ENCODE data around the gene SLC26A11.
A peak's percentile ranks its signal among the peaks of the same experiment; 100 is the strongest.

Gene SLC26A11

DNA sequence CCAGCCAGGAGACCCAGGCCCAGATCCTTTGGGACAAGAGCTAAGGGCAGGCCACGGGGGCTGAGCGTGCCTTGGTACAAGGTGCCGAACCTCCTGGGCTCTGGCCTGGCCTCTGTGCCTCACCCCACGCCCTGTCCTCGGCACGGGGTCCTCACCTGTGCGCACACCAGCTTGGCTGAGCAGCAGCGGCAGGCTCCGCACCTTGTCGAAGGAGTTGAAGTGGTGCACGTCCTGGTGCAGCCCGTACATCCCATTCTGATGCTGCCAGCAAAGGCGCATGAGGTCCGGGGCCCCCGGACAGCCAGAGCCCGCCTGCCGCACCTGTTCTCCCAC, 5.4 kb upstream of the SLC26A11 start:
- DNase-seq (ENCODE audit: low read depth, low spot score), result no peak
- H3K4me3 ChIP-seq (ENCODE audit: low read length), result no peak overlapping the region

DNA sequence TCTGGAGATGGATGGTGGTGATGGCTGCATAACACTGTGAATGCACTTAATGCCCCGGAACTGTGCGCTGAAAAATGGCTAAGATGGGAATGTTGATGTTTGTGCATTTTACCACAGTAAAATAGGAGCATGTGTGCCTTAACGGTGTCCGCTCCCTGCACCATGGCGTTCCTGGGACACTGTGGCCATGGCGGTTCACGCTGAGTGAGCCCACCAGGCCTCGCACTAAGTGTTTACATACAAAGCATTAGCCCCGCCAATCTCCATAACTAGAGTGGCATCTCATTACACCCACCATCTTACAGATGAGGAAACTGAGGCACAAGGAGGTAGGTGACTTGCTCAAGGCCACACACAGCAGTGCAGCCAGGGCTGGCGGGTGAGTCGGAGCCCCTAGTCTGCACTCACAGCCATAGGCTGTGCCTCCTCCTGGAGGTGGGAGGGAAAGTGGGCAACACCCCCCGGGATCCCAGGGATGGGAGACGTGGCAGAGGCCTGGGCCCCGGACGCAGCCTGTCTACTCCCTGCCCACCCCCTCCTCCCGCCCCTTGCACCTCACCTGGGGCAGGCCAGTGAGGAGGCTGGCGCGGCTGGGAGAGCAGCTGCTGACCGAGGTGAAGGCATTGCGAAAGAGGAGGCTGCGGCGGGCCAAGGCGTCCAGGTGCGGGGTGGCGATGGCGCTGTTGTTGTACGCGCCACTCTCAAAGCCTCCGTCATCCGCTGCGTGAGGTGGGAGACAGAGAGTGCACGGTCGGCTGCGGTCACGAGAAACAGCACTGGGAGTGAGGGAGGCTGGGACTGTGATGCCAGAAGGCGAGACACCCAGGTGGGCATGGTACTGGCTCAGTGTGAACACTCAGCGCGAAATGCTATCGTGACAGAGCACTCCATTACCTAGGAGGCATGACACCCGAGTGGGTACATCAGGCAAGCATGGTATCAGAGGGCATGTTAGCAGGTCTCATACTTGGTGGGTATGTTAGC, 3.5 kb upstream of the SLC26A11 start:
- DNase-seq (ENCODE audit: low read depth, low spot score), result no peak
- H3K4me3 ChIP-seq (ENCODE audit: low read length), result no peak overlapping the region

DNA sequence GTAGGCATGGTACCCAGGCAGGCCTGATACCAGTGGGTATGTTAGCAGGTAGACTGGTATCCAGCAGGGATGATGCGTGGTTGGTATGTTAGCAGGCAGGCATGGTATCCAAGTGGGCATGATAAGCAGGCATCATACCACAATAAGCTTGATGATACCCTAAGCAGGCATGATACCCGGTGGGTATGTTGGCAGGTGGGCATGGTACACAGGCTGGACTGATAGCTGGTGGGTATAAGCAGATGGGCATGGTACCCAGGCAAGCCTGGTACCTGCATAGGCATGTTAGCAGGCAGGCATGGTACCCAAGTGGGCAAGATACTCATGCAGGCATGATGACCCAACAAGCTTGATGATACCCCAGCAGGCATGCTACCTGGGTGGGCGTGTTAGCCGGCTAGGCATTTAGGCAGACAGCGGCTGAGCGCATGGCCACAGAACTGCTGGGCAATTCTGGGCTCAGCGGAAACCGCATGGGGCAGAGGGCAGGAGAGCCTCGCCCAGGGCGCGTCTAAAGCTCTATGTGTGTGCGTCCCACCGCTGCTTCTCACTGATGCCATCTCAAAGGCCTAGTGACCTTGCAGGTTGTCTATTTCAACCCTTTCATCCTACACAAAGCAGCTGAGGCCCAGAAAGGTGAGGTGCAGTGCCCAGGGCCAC, 2.4 kb upstream of the SLC26A11 start:
- no peak overlapping the region for H3K4me3 ChIP-seq (ENCODE audit: low read length)
- no peak for DNase-seq (ENCODE audit: low read depth, low spot score)

DNA sequence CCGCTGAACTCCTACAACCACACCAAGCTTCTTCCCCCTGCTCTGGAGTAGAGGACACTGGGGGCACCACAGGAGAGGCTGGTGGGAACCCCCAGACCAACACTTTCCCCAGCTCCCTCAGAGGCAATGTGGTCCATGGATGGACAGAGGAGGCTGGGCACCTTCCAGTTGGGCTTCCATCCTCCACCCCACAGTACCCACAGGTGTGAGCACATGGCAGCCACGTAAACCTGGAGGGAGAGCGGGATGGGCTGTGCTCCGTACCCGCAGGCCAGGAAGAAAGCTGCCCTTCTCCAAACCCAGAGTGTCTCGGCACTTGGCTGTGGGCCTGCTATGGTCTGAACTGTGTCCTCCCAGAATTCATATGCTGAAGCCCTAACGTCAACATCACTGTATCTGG, 1.8 kb upstream of the SLC26A11 start:
- no peak for DNase-seq (ENCODE audit: low read depth, low spot score)
- no peak overlapping the region for H3K4me3 ChIP-seq (ENCODE audit: low read length)

DNA sequence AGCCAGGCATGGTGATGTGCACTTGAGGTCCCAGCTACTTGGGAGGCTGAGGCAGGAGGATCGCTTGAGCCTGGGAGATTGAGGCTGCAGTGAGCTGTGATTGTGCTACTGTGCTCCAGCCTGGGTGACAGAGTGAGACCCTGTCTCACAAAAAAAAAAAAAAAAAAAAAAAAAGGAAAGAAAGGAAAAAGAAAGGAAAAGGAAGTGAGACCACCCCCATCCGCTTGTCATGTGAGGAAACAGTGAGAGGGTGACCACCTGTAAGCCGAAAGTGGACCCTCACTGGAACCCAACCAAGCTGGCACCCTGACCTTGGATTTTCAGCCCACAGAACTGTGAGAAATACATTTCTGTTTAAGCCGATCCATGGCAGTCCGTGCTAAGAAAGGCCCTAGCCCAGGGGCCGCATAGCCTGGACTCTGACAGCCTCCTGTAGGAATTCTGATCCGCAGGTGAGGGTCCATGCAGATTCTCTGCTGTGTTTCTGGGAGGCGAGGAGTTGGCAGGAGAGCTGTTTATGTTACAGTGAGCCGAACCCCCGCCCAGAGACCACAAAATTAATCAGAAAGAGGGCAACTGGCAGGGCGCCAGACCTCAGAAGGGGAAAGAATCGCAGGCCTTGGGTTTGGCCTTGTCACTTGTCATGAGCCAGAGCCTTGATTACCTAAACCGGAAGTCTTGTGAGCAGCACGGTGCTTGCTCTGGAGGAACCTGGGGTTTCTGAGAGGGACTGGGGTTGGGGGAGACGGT, 1.0 kb upstream of the SLC26A11 start:
- peak overlapping the region; percentile 72 for H3K4me3 ChIP-seq (ENCODE audit: low read length)
- peak; percentile 84 for DNase-seq (ENCODE audit: low read depth, low spot score)

DNA sequence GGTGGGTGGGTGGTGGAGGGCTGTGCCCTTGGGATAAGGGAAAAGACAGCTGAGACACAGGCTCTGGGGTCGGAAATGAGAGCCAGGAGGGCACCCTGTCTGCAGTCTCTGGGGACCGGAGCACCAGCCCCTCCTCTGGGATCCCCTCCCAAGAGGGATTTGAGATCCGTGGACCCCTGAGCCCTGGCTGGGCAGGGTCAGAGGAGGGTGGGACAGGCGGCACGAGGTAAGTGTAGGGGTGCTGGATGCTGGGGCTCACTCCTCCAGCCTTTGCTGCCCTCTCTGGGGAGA, 519 bp upstream of the SLC26A11 start:
- DNase-seq (ENCODE audit: low read depth, low spot score), result no peak
- H3K4me3 ChIP-seq (ENCODE audit: low read length), result peak overlapping the region; percentile 72

DNA sequence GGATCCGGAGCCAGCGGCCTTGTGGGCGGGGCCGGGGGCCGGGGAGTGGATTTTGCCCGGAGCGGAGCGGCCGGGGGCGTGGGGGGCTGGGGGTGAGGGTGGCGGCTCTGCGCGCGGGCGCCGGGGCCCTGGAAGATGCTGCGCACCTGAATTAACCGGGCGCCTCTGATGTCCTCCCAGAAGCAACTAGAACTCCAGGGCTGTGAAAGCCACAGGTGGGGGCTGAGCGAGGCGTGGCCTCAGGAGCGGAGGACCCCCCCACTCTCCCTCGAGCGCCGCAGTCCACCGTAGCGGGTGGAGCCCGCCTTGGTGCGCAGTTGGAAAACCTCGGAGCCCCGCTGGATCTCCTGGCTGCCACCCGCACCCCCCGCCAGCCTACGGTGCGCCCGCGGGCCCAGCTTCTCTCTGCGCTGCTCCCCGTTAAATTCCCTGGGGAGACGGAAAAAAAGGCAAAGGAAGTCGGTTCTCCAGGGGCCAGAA, 549 bp downstream of the SLC26A11 start:
- DNase-seq (ENCODE audit: low read depth, low spot score), result no peak
- peak overlapping the region; percentile 72 for H3K4me3 ChIP-seq (ENCODE audit: low read length)

DNA sequence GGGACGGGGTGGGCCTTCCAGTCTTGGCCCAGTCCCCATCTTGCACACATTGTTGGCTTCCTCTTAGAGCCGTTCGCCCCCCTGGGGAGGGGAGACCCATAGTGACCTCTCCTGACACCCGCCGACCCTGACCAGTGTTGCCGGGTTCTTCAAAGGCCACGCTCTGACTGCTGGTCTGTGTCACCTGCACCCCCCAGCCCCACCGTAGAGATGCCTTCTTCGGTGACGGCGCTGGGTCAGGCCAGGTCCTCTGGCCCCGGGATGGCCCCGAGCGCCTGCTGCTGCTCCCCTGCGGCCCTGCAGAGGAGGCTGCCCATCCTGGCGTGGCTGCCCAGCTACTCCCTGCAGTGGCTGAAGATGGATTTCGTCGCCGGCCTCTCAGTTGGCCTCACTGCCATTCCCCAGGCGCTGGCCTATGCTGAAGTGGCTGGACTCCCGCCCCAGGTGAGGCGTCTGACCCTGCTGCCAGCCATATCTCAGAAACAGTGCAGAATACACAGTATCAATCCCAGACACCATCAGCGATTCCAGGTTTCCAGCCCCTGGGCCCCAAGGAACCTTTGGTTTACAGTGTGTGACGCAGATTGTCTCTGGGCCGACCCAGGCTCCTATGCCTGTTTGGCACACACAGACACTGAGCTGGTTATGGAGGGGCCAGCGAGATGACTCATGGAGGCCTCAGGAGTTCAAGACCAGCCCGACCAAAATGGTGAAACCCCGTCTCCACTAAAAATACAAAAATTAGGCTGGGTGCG, 1.3 kb downstream of the SLC26A11 start:
- H3K4me3 ChIP-seq (ENCODE audit: low read length), result no peak overlapping the region
- DNase-seq (ENCODE audit: low read depth, low spot score), result no peak

DNA sequence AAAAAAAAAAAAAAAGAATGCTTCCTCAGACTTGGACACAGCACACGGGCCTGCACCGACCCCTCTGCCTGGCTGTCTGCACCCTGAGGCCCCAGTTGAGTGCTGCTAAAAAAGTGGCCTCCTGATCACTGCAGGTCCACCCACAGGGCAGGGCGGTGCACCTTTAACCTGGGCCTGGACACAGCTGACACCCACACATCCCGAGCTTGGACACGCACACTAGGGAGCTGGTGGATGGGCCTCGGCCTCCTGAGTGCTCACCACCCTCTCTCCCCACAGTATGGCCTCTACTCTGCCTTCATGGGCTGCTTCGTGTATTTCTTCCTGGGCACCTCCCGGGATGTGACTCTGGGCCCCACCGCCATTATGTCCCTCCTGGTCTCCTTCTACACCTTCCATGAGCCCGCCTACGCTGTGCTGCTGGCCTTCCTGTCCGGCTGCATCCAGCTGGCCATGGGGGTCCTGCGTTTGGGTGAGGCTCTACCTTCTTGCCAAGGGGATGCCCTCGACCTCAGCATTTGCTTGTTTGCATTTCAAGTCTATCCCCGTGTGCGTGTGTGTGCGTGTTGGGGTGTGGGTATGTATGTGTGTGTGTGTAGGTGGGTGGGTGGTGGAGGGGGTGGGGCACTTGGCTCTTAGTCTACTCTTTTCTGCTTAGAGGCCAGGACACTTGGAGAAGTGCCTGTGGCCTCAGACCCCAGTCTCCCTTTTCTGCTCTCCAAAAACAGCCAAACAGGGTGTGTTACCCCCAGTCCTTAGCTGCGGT, 2.3 kb downstream of the SLC26A11 start:
- DNase-seq (ENCODE audit: low read depth, low spot score), result no peak
- no peak overlapping the region for H3K4me3 ChIP-seq (ENCODE audit: low read length)

DNA sequence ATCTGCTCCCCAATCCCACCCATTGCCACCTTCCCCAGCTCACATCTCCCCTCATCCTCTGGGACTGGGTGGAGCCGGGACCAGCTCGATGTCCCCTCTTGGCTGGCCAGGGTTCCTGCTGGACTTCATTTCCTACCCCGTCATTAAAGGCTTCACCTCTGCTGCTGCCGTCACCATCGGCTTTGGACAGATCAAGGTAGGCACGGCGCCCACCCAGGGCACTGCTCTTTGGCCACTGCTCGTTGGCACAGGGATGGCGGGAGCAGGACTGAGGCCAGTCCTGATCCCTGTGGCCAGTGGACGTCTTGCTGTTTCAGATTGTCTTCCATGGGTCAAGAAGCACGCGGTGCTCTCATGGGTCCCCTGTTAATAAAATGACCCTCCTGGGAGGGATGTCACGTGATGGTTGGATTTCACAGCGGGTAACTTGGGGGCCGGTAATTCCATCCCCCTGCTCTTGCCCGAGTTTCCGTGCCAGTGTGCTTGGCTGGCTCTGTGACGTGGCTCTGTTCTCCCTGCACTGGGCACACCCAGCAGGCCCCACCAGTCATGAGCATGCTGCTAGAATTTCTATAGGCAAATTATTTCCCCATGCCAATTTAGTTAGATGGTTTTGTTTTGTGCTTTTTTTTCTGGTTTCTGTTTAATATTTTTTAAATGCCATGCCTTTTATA, 3.1 kb downstream of the SLC26A11 start:
- no peak overlapping the region for H3K4me3 ChIP-seq (ENCODE audit: low read length)
- DNase-seq (ENCODE audit: low read depth, low spot score), result no peak

DNA sequence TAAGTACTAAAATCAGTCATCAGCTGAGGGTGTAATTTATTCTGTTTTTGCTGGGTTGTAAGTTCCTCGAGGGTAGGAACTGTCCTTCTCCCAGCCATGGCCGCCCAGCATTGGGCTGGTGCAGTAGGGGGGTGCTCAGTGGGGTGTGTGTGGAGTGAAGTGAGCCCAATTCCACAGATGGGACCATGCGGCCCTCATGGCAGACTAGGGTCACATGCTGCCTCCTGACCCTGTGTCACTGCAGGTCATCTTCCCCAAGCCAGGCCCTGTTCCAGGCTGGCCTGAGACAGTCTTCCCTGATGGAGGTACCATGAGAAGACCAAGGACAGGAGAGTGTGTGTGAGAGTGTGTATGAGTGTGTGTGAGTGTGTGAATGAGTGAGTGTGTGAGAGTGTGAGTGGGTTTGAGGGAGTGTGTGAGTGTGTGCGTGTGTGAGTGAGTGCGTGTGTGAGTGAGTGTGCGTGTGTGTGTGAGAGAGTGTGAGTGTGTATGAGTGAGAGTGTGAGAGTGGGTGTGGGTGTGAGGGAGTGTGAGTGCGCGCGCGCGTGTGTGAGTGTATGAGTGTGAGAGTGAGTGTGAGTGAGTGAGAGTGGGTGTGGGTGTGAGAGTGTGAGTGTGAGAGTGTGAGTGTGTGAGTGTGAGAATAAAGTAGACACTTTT, 3.7 kb downstream of the SLC26A11 start:
- no peak overlapping the region for H3K4me3 ChIP-seq (ENCODE audit: low read length)
- no peak for DNase-seq (ENCODE audit: low read depth, low spot score)

DNA sequence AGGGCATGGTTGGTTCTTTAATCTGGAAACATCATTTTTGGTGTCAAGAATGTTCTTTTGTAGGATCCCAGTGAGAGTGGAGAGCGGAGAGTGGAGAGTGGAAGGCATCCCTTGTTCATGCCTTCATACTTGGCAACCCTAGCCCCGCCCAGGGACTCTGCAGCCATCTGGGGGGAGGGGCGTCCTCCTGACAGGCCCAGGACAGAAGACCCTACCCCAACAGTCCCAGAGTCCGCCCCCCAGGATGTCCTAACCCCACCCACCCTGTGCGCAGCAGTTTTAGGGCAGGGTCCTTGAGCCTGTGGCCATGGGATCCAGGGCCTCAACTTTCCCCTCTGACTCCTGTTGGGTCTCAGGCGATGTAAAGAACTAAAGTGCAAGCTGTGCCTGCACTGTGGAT, 4.5 kb downstream of the SLC26A11 start:
- H3K4me3 ChIP-seq (ENCODE audit: low read length), result no peak overlapping the region
- DNase-seq (ENCODE audit: low read depth, low spot score), result no peak

DNA sequence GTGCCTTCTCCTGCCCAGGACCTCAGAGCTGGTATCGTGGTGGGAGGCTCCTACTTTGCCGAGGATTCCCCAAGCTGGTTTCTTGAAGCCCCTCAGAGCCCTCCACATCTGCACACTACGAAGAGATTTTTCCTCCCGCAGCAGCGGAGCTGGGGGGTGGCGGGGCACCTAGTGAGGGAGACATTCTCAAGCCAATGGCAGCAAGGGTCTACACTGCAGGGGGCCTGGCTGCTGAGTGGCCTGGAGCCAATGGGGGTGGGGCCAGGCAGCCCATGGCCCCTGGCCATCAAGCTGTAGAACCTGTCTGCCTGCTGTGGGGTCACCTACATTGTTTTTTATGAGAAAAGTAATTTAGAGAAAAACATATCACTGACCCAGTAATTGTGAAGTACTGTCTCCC, 5.0 kb downstream of the SLC26A11 start:
- DNase-seq (ENCODE audit: low read depth, low spot score), result no peak
- H3K4me3 ChIP-seq (ENCODE audit: low read length), result no peak overlapping the region

DNA sequence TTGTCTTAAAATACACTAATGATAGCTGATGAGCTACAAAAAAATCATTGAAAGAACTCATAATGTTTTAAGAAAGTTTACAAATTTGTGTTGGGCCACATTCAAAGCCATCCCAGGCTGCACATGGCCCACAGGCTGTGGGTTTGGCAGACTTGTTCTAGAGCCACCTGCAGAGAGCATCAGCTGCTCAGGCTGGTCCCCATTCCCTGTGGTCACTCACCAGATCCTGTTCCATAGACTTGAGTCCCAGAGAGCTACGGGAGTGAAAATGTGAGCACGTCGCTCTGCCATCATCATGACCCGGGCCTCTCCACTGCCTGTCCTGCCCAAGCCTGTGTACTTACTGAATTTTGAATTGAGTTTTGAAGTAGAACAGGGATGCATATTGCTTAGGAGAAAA, 6.9 kb downstream of the SLC26A11 start:
- DNase-seq (ENCODE audit: low read depth, low spot score), result no peak
- H3K4me3 ChIP-seq (ENCODE audit: low read length), result no peak overlapping the region

DNA sequence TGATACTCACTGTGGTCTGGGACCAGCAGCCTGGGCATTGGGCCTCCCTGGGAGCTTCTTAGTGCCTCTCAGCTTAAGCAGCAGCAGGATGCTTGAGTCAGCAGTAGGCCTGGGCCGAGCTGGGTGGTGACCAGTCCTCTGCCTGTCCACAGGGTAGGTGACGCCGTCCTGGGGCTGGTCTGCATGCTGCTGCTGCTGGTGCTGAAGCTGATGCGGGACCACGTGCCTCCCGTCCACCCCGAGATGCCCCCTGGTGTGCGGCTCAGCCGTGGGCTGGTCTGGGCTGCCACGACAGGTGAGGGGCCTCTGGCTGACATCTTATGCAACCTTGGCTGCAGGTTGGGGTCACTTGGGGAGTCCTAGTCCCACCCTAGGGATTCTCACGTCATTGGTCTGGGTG, 7.4 kb downstream of the SLC26A11 start:
- no peak overlapping the region for H3K4me3 ChIP-seq (ENCODE audit: low read length)
- no peak for DNase-seq (ENCODE audit: low read depth, low spot score)

DNA sequence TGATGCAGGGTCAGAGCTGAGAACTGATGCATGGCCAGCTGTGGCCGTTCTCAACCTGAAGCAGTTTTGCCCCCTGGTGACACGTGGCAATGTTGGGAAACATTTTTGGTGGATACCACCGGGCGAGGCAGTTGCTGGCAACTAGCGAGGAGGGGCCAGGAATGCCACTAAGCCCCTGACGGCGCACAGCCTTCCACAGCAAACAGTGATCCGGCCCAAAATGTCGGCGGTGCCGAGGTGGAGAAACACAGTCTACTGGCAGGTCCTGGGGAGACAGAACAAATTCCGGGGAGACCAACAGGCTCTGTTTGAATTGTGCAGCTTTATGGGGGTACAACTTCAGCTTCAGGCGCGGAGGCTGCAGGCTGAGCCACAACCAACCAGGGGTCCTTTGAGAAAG, 8.2 kb downstream of the SLC26A11 start:
- DNase-seq (ENCODE audit: low read depth, low spot score), result no peak

DNA sequence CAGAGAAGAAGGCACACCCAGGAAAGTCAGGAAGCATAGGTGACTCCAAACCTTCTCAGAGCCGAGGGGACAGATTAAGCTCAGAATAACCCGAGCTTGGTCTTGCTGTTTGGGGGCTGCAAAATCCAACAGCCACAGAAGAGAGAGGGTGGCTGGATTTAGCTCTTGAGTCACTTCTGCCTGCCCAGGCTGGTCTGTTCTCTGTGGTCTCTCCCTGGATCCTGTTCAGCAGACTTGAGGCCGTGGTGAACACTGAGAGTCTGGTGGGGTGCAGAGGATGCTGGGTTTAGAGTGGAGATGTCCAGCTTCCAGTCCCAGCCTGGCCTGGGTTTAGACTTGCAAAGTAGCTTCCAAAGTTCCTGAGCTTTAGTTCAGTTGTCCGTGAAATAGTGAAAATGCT, 8.8 kb downstream of the SLC26A11 start:
- H3K4me3 ChIP-seq (ENCODE audit: low read length), result no peak overlapping the region
- DNase-seq (ENCODE audit: low read depth, low spot score), result no peak

More for the DNA sequence above, 8.2 kb downstream of the SLC26A11 start:
- no peak overlapping the region for H3K4me3 ChIP-seq (ENCODE audit: low read length)

DNA sequence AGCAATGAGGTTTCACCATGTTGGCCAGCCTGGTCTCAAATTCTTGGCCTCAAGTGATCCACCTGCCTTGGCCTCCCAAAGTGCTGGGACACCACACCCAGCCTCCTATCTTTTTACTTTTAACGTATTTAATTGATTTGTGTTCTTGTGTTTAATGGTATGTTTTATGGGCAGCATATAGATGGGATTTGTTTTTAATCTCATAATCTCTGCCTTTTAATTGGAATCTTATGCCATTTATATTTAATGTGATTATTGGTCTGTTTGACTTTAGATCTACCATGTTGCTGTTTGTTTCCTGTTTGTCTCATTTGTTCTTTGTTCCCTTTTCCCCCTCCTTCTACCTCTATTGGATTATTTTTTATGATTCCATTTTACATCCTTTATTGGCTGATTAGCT, 12.2 kb downstream of the SLC26A11 start:
- no peak for DNase-seq (ENCODE audit: low read depth, low spot score)
- no peak overlapping the region for H3K4me3 ChIP-seq (ENCODE audit: low read length)
